Natural killer cell treated with Interleukin-12 subunit alpha and Interleukin-12 subunit beta and Interleukin-15 and Interleukin-18, amount 100 ng/mL, for 72 hours (primary cell): ENCODE measurements around the gene PRAMEF2. TPM values are rescaled to one million over a fixed set of nuclear protein-coding genes. Genes with fewer than 3 reads are reported as not detected.
"Not testable (repeated sequence)": the region's sequence is repeated elsewhere in the genome, so short reads cannot be mapped to it uniquely, and the experiment has no call there.

Experiments used
- ATAC-seq, 2 donors: fragments of 150-1000 bp; cut with Tn5 transposase in 1 of 2; sonication (Bioruptor Pico), chemical (Tn5 transposase) in 1 of 2; 2 replicates each; pipeline ENCODE4 v1.10.0; 2021
- DNase-seq: peaks from one replicate; pipeline ENCODE4 v3.0.0; 2022; ENCODE audit warnings: low spot score
- H3K27ac Mint-ChIP-seq, 2 donors: 1 replicate in 1 of 2; 2 replicates in 1 of 2; pipeline ENCODE4 v1.8.0; 2022; ENCODE audit warnings: mixed read lengths in 2 of 2, mild to moderate bottlenecking in 1 of 2, moderate library complexity in 1 of 2
- H3K27me3 Mint-ChIP-seq, 2 donors: 1 replicate in 1 of 2; 2 replicates in 1 of 2; pipeline ENCODE4 v1.8.0; 2022; ENCODE audit warnings: mixed read lengths in 2 of 2
- H3K36me3 Mint-ChIP-seq: one replicate; pipeline ENCODE4 v1.8.0; 2022; ENCODE audit warnings: mixed read lengths
- H3K4me1 Mint-ChIP-seq, 2 donors: 1 replicate in 1 of 2; 2 replicates in 1 of 2; pipeline ENCODE4 v1.8.0; 2022; ENCODE audit warnings: low read depth in 2 of 2, mixed read lengths in 2 of 2, mild to moderate bottlenecking in 1 of 2
- H3K4me3 Mint-ChIP-seq: one replicate; pipeline ENCODE4 v1.8.0; 2022; ENCODE audit warnings: mixed read lengths
- H3K9me3 Mint-ChIP-seq: 2 replicates; pipeline ENCODE4 v1.8.0; 2022; ENCODE audit warnings: mixed read lengths
- total RNA-seq, 2 donors: library from RNA; stranded (reverse); gene quantifications; one replicate each; pipeline ENCODE4 v1.2.3, GENCODE V29; 2022

The PRAMEF2 gene, protein sequence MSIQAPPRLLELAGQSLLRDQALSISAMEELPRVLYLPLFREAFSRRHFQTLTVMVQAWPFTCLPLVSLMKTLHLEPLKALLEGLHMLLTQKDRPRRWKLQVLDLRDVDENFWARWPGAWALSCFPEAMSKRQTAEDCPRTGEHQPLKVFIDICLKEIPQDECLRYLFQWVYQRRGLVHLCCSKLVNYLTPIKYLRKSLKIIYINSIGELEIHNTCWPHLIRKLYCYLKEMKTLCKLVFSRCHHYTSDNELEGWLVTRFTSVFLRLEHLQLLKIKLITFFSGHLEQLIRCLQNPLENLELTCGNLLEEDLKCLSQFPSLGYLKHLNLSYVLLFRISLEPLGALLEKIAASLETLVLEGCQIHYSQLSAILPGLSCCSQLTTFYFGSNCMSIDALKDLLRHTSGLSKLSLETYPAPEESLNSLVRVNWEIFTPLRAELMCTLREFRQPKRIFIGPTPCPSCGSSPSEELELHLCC
- not detected for total RNA-seq

DNA sequence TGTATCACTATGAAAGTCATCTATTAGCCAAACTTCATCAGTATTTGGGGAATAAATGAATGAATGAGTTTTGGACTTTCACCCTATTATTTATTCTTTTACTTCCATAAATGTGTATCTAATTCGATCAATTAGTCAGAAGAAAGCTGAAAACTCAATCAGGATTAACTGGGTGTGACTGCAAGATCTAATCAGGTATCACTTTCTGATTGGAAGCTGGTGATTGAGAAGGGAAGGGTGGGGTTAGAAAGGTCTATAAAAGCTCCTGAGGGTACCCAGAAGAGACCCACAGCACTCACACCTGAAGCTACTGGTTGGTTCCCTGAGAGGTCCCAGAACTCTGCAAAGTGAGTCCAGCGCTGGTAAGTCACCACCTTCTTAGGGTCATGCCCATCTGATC, at the start of gene PRAMEF2:
TSS of gene PRAMEF2 (plus strand) at position 301 of the 400 bp plus-strand sequence. CDS start 1,924 bp downstream, outside the sequence.
- not testable (repeated sequence) for H3K36me3 Mint-ChIP-seq, H3K4me3 Mint-ChIP-seq, DNase-seq, H3K4me1 Mint-ChIP-seq, H3K27me3 Mint-ChIP-seq, H3K27ac Mint-ChIP-seq, ATAC-seq, H3K9me3 Mint-ChIP-seq

DNA sequence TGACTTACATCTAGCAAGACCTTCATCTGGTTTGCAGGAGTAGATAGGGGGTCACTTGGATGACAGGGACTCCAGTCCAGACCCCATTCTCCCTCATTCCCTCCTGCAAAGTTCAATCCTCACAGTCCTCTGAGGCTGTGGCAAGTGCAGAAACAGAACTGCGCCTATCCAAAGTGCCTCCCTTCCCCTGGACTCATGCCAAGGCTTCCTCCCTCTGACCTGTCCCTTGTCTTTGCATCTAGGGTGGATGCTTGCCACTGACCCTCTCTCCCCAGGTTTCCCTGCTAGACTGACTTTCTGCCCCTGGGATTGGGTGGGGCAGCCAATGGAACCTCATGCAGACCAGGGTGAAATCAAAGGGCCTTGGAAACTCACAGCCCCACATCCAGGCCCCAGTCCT, 47.0 kb upstream of the PRAMEF2 start:
- H3K4me1 Mint-ChIP-seq = no peaks in the 10 kb centered on the region
- peaks cover 4% of the 10 kb centered on the region for H3K36me3 Mint-ChIP-seq
- H3K27ac Mint-ChIP-seq = no peak overlapping the region
- peaks cover 4% of the 10 kb centered on the region for H3K9me3 Mint-ChIP-seq
- H3K4me3 Mint-ChIP-seq = no peak overlapping the region
- peaks cover 14 to 50% of the 10 kb centered on the region in 2 donors for H3K27me3 Mint-ChIP-seq
- ATAC-seq (no peak), DNase-seq (no peak)

DNA sequence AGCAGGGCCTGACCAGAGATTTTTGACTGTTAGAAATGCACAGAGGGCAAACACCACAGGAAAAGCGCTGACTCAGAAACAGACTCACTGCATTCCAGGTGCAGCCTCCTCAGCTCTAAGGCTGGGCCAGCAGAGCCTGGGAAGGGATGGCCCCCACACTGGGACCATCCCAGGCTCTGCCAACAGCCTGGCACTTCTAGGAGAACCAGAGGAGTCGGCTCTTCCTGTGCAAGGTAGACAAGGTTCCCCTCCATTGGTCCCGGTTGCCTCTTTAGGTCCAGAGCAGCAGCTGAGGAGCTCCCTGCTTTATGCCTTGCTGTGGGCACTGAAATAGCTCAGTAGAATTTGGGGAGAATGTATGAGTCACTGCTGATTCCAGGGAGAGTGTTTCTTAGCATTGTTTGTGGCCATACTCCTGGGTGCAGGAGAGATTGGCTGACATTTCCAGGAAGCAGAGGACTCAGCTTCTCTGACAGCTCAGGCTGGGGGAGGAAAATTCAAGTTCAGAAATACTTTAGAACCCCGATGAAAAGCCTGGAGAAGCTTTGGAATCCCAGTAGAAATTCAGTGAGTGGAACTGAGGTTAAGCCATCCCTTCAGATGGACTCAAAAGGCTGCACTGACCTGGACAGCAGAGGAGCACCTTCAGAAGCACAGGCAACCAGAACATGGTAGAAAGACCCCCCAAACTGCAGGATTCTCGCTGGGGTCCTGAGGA, 46.0 kb upstream of the PRAMEF2 start:
- H3K9me3 Mint-ChIP-seq = no peaks in the 10 kb centered on the region
- no peak overlapping the region for H3K27ac Mint-ChIP-seq
- H3K4me3 Mint-ChIP-seq = no peak overlapping the region
- no peak for ATAC-seq
- H3K36me3 Mint-ChIP-seq = no peaks in the 10 kb centered on the region
- DNase-seq = no peak
- H3K27me3 Mint-ChIP-seq = peaks cover 14 to 48% of the 10 kb centered on the region in 2 donors
- no peaks in the 10 kb centered on the region for H3K4me1 Mint-ChIP-seq

DNA sequence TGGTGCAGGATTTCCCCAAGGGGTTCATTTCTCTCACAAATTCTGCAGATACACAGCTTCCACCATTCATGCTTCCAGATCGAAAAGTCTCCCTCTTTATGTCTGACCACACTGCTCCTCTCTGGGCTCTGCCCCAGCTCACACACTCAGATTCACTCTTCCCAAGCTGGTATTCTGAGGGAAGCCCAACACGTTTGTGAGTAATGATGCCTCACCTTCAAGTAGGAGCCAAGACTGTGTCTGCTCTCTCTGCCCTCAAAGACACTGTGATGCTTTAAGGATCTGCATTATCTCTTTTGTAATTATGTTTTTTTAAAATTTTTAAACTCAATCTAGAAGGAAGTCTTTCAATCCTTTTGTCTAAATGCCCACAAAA, 45.5 kb upstream of the PRAMEF2 start:
- Mint-ChIP-seq H3K9me3 (no peaks in the 10 kb centered on the region), H3K27me3 (peaks cover 11 to 45% of the 10 kb centered on the region in 2 donors), H3K4me3 (no peak overlapping the region), H3K4me1 (no peaks in the 10 kb centered on the region), H3K36me3 (no peaks in the 10 kb centered on the region), H3K27ac (no peak overlapping the region)
- ATAC-seq = no peak
- no peak for DNase-seq

DNA sequence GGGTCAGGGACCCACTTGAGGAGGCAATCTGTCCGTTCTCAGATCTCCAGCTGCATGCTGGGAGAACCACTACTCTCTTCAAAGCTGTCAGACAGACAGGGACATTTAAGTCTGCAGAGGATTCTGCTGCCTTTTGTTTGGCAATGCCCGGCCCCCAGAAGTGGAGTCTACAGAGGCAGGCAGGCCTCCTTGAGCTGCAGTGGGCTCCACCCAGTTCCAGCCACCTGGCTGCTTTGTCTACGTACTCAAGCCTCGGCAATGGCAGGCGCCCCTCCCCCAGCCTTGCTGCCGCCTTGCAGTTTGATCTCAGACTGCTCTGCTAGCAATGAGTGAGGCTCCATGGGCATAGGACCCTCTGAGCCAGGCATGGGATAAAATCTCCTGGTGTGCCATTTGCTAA, 37.8 kb upstream of the PRAMEF2 start:
- not testable (repeated sequence) for H3K4me3 Mint-ChIP-seq, H3K36me3 Mint-ChIP-seq, H3K9me3 Mint-ChIP-seq, DNase-seq, ATAC-seq, H3K27ac Mint-ChIP-seq, H3K4me1 Mint-ChIP-seq
- H3K27me3 Mint-ChIP-seq = peaks cover 7 to 28% of the 10 kb centered on the region in 2 donors

DNA sequence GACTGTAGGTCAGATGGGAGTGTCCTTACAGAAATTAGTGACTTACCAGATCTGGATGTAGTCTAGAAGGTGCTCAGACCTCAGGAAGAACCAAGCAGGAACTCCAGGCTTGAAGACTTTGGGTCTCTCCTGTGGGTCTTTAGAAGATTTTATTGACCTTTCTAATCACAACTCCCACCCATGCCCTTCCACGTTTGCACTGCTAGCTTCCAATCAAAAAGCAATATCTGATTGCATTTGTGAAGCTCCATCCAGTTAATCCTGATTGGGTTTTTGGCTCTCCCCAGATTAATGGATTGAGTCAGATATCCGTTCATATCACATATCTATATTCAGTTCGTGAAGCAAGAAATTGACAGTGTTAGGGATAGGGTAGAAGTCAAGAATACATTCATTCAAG, 25.6 kb upstream of the PRAMEF2 start, which contains the start of gene PRAMEF11:
TSS of gene PRAMEF11 (minus strand) at position 101 of the 400 bp plus-strand sequence. CDS start 2,621 bp downstream, outside the sequence.
- H3K4me3 Mint-ChIP-seq, DNase-seq, H3K27me3 Mint-ChIP-seq, ATAC-seq, H3K4me1 Mint-ChIP-seq, H3K9me3 Mint-ChIP-seq, H3K36me3 Mint-ChIP-seq, H3K27ac Mint-ChIP-seq: not testable (repeated sequence)

DNA sequence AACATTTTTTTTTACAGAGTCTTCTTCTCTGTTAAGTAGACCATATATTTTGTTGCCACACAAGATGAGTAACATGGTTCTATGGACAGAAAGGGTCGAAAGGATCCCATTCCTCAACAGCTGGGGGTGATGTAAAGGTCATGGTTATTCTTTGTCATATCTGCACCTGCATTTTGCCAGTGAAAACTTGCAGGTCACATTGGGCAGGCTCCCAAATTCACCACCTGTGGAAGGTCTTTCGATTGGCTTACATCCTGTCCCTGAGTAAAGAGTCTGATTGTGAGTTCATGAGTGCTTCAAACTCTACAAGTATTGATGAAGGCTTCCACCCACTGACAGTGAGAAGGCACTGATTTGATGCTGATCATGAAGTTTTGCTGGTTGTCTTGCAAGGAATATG, 23.6 kb upstream of the PRAMEF2 start:
- not testable (repeated sequence) for H3K4me3 Mint-ChIP-seq, ATAC-seq, H3K36me3 Mint-ChIP-seq, H3K9me3 Mint-ChIP-seq, H3K4me1 Mint-ChIP-seq, H3K27ac Mint-ChIP-seq, H3K27me3 Mint-ChIP-seq, DNase-seq

DNA sequence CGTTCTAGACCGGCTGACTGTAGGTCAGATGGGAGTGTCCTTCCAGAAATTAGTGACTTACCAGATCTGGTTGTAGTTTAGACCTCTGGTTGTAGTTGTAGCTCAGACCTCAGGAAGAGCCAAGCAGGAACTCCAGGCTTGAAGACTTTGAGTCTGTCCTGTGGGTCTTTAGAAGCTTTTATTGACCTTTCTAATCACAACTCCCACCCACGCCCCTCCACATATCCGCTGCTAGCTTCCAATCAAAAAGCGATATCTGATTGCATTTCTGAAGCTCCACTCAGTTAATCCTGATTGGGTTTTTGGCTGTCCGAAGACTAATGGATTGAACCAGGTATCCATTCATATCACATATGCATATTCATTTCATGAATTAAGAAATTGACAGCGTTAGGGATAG, 8.3 kb upstream of the PRAMEF2 start, which contains the start of gene HNRNPCL1:
TSS of gene HNRNPCL1 (minus strand) at position 101 of the 400 bp plus-strand sequence. CDS start 431 bp downstream, outside the sequence.
- H3K27ac Mint-ChIP-seq, H3K4me1 Mint-ChIP-seq, H3K4me3 Mint-ChIP-seq, ATAC-seq, H3K36me3 Mint-ChIP-seq, H3K9me3 Mint-ChIP-seq, DNase-seq: not testable (repeated sequence)
- peaks cover 2 to 11% of the 10 kb centered on the region in 2 donors for H3K27me3 Mint-ChIP-seq

DNA sequence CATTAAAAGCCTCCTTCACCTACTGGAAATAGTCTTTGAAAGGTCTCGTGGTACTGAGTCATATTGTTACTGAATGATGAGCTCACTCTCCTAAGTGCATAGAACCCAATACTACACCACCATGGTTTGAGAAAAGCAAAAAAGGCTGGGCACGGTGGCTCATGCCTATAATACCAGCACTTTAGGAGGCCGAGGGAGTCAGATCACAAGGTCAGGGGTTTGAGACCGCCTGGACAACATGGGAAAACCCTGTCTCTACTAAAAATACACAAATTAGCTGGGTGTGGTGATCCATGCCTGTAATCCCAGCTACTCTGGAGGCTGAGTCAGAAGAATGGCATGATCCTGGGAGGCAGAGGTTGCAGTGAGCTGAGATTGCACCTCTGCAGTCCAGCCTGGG, 5.1 kb upstream of the PRAMEF2 start:
- no peaks in the 10 kb centered on the region for H3K36me3 Mint-ChIP-seq
- no peaks in the 10 kb centered on the region for H3K9me3 Mint-ChIP-seq
- no peak for ATAC-seq
- no peak overlapping the region for H3K27ac Mint-ChIP-seq
- no peaks in the 10 kb centered on the region for H3K4me1 Mint-ChIP-seq
- no peak overlapping the region for H3K4me3 Mint-ChIP-seq
- DNase-seq = no peak
- peaks cover 2 to 11% of the 10 kb centered on the region in 2 donors for H3K27me3 Mint-ChIP-seq

DNA sequence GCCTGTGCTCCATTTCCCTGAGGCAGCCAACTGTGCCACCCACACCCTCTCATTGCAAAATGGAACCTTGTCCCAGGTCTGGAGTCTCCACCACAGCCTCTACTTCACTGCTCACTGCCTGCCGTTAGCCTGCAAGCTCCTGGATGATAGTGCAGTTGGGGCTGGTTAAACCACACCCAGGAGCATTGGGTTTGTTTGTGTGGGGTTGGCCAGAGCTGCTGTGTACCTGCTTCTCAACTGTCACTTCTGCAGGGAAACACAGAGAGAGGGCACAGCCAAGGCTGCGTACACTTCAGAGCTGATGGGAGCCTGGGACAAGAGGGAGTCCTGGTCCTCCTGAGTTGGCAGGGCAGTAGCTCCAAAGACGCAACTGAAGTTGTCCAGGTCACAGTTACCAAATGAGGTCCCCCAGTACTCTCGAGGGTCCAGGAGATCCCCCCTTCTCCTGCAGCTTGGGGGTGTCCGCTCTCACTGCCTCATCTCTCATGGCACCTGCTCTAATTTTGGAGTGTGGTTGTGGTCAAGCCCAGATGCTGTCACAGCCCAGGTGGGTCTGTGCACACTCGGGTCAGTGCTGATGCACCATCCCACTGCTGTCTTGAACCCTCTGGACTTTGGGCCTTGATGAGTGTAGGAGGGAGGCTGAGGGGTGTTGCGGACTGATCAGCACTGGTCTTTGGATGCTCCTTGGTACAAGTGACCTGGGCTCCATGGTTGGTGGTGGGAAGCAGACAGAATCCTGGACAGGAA, 6.4 kb downstream of the PRAMEF2 start:
- not testable (repeated sequence) for H3K36me3 Mint-ChIP-seq, H3K4me1 Mint-ChIP-seq, H3K27me3 Mint-ChIP-seq, H3K27ac Mint-ChIP-seq, H3K4me3 Mint-ChIP-seq, DNase-seq, H3K9me3 Mint-ChIP-seq, ATAC-seq

DNA sequence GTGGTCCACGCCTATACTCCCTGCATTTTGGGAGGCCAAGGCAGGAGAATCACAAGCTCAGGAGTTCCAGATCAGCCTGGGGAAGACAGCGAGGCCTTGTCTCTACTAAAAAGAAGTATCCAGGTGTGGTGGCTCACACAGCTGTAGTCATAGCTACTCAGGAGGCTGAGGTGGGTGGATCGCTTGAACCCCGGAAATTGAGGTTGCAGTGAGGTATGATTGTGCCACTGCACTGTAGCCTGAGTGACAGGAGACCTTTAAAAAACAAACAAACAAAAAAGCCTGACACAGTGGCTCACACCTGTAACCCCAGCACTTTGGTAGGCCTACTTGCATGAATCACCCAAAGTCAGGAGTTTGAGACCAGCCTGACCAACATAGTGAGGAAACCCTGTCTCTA, 21.6 kb downstream of the PRAMEF2 start:
- H3K27me3 Mint-ChIP-seq, ATAC-seq, H3K36me3 Mint-ChIP-seq, H3K4me3 Mint-ChIP-seq, H3K27ac Mint-ChIP-seq, DNase-seq, H3K4me1 Mint-ChIP-seq, H3K9me3 Mint-ChIP-seq: not testable (repeated sequence)

DNA sequence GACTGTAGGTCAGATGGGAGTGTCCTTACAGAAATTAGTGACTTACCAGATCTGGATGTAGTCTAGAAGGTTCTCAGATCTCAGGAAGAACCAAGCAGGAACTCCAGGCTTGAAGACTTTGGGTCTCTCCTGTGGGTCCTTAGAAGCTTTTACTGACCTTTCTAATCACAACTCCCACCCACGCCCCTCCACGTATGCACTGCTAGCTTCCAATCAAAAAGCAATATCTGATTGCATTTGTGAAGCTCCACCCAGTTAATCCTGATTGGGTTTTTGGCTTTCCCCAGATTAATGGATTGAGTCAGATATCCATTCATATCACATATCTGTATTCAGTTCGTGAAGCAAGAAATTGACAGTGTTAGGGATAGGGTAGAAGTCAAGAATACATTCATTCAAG, 29.2 kb downstream of the PRAMEF2 start, which contains the start of gene PRAMEF4:
TSS of gene PRAMEF4 (minus strand) at position 101 of the 400 bp plus-strand sequence. CDS start 2,807 bp downstream, outside the sequence.
- not testable (repeated sequence) for H3K27me3 Mint-ChIP-seq, H3K4me1 Mint-ChIP-seq, ATAC-seq, H3K9me3 Mint-ChIP-seq, H3K36me3 Mint-ChIP-seq, H3K4me3 Mint-ChIP-seq, H3K27ac Mint-ChIP-seq, DNase-seq

DNA sequence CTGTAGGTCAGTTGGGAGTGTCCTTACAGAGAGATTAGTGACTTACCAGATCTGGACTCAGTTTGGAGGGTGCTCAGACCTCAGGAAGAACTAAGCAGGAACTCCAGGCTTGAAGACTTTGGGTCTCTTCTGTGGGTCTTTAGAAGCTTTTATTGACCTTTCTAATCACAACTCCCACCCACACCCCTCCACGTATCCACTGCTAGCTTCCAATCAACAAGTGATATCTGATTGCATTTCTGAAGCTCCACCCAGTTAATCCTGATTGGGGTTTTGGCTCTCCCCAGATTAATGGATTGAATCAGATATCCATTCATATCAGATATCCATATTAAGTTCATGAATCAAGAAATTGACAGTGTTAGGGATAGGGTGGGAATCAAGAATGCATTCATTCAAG, 41.3 kb downstream of the PRAMEF2 start, which contains the start of gene PRAMEF10:
TSS of gene PRAMEF10 (minus strand) at position 101 of the 400 bp plus-strand sequence. CDS start 2,423 bp downstream, outside the sequence.
- not testable (repeated sequence) for H3K4me1 Mint-ChIP-seq, H3K27me3 Mint-ChIP-seq, H3K36me3 Mint-ChIP-seq, ATAC-seq, H3K9me3 Mint-ChIP-seq, DNase-seq, H3K4me3 Mint-ChIP-seq, H3K27ac Mint-ChIP-seq
